BLaER1 treated with 17β-estradiol and CSF1 and Interleukin-3, amounts not matched to agents 10 nM and 100 nM (cell line): ENCODE measurements around the gene PRSS3.
"Not testable (repeated sequence)": the region's sequence is repeated elsewhere in the genome, so short reads cannot be mapped to it uniquely, and the experiment has no call there.

Experiments
- H3K27ac ChIP-seq, 11 experiments: shearing (Covaris generic); formaldehyde crosslinking; 2 replicates each; pipeline ENCODE4 v1.8.1; 2022
- H3K27me3 ChIP-seq, 11 experiments: shearing (Covaris generic); formaldehyde crosslinking; 2 replicates each; pipeline ENCODE4 v1.8.1; 2022
- H3K36me3 ChIP-seq, 11 experiments: shearing (Covaris generic); formaldehyde crosslinking; 2 replicates each; pipeline ENCODE4 v1.8.1; 2022
- H3K4me1 ChIP-seq, 10 experiments: shearing (Covaris generic); formaldehyde crosslinking; 2 replicates each; pipeline ENCODE4 v1.8.1; 2022
- H3K4me2 ChIP-seq, 11 experiments: shearing (Covaris generic); formaldehyde crosslinking; 2 replicates each; pipeline ENCODE4 v1.8.1; 2022
- H3K4me3 ChIP-seq, 10 experiments: shearing (Covaris generic); formaldehyde crosslinking; 2 replicates each; pipeline ENCODE4 v1.8.1; 2022
- H3K9ac ChIP-seq, 11 experiments: shearing (Covaris generic); formaldehyde crosslinking; 2 replicates each; pipeline ENCODE4 v1.8.1; 2022
- H3K9me3 ChIP-seq, 11 experiments: shearing (Covaris generic); formaldehyde crosslinking; replicated peaks in 1 of 11; 2 replicates each; pipeline ENCODE4 v1.8.1; 2022
- H4K20me1 ChIP-seq, 11 experiments: shearing (Covaris generic); formaldehyde crosslinking; 2 replicates each; pipeline ENCODE4 v1.8.1; 2022
- Cebpa-rat ChIP-seq, 11 experiments: shearing (Covaris generic); IDR thresholded peaks; 2 replicates each; pipeline ENCODE4 v1.8.1; 2022

Gene PRSS3

GRCh38 chr9:33762343-33762742 lies 33.0 kb upstream of the PRSS3 start:
- no peaks in the 10 kb centered on the region for H3K27me3 ChIP-seq
- H3K9ac ChIP-seq = no peak overlapping the region
- no peaks in the 10 kb centered on the region for H3K36me3 ChIP-seq
- H3K4me1 ChIP-seq = peaks cover 0 to 9% (median 0%) of the 10 kb centered on the region in 10 experiments; a peak in 3 of 20 replicates
- H3K9me3 ChIP-seq = 0 out of 22 replicates have a peak, but pooled peaks cover 0 to 2% (median 0%) of the 10 kb centered on the region in 11 experiments
- TF ChIP-seq Cebpa-rat (IDR thresholded peaks at IDR 0.05) = no peak
- no peak overlapping the region for H3K4me3 ChIP-seq
- no peak overlapping the region for H3K27ac ChIP-seq
- H3K4me2 ChIP-seq = no peak overlapping the region
- H4K20me1 ChIP-seq = no peaks in the 10 kb centered on the region

- not testable (repeated sequence) for H3K9ac ChIP-seq, H3K36me3 ChIP-seq, H3K4me1 ChIP-seq, H3K27me3 ChIP-seq, H3K4me3 ChIP-seq, H3K9me3 ChIP-seq, H3K4me2 ChIP-seq, H3K27ac ChIP-seq, H4K20me1 ChIP-seq
Observed at GRCh38 chr9:33763709-33764108, 31.7 kb upstream of the PRSS3 start.

GRCh38 chr9:33765411-33765810 lies 29.9 kb upstream of the PRSS3 start:
- Histone ChIP-seq H3K4me3 (no peak overlapping the region), H3K4me1 (no peaks in the 10 kb centered on the region), H3K9ac (no peak overlapping the region), H4K20me1 (no peaks in the 10 kb centered on the region), H3K9me3 (0 out of 22 replicates have a peak, but pooled peaks cover 0 to 2% (median 0%) of the 10 kb centered on the region in 11 experiments), H3K27ac (no peak overlapping the region), H3K36me3 (no peaks in the 10 kb centered on the region), H3K27me3 (no peaks in the 10 kb centered on the region), H3K4me2 (no peak overlapping the region)
- TF ChIP-seq Cebpa-rat (IDR thresholded peaks at IDR 0.05) = no peak

GRCh38 chr9:33770156-33770880 lies 25.0 kb upstream of the PRSS3 start:
- H3K27ac ChIP-seq, H3K9ac ChIP-seq, H4K20me1 ChIP-seq, H3K36me3 ChIP-seq, H3K4me2 ChIP-seq, H3K4me3 ChIP-seq, H3K27me3 ChIP-seq, H3K9me3 ChIP-seq, H3K4me1 ChIP-seq: not testable (repeated sequence)

GRCh38 chr9:33773135-33773534 lies 22.2 kb upstream of the PRSS3 start:
- H3K36me3 ChIP-seq, H3K27ac ChIP-seq, H3K9ac ChIP-seq, H4K20me1 ChIP-seq, H3K4me3 ChIP-seq, H3K9me3 ChIP-seq, H3K4me1 ChIP-seq, H3K4me2 ChIP-seq, H3K27me3 ChIP-seq: not testable (repeated sequence)

GRCh38 chr9:33774074-33774659 lies 21.2 kb upstream of the PRSS3 start:
- not testable (repeated sequence) for H3K27me3 ChIP-seq, H3K9ac ChIP-seq, H3K4me1 ChIP-seq, H3K36me3 ChIP-seq, H3K4me3 ChIP-seq, H4K20me1 ChIP-seq, H3K9me3 ChIP-seq, H3K27ac ChIP-seq, H3K4me2 ChIP-seq

- Histone ChIP-seq H3K27ac (no peak overlapping the region), H4K20me1 (no peaks in the 10 kb centered on the region), H3K9ac (no peak overlapping the region), H3K4me3 (no peak overlapping the region), H3K9me3 (no peaks in the 10 kb centered on the region), H3K4me2 (no peak overlapping the region), H3K27me3 (no peaks in the 10 kb centered on the region), H3K36me3 (no peaks in the 10 kb centered on the region), H3K4me1 (no peaks in the 10 kb centered on the region)
- no peak for TF ChIP-seq Cebpa-rat (IDR thresholded peaks at IDR 0.05)
Observed at GRCh38 chr9:33776578-33776977, 18.8 kb upstream of the PRSS3 start.

GRCh38 chr9:33778700-33779351 lies 16.5 kb upstream of the PRSS3 start:
- Histone ChIP-seq H3K4me2 (no peak overlapping the region), H3K36me3 (no peaks in the 10 kb centered on the region), H3K27ac (no peak overlapping the region)

GRCh38 chr9:33780276-33780675 lies 15.1 kb upstream of the PRSS3 start:
- Histone ChIP-seq H3K27ac (no peak overlapping the region), H4K20me1 (no peaks in the 10 kb centered on the region), H3K9ac (no peak overlapping the region), H3K4me2 (no peak overlapping the region), H3K27me3 (no peaks in the 10 kb centered on the region), H3K9me3 (no peaks in the 10 kb centered on the region), H3K4me1 (peaks cover 0 to 12% (median 10%) of the 10 kb centered on the region in 10 experiments; a peak in 14 of 20 replicates), H3K36me3 (no peaks in the 10 kb centered on the region), H3K4me3 (no peak overlapping the region)
- TF ChIP-seq Cebpa-rat (IDR thresholded peaks at IDR 0.05) = no peak

More at GRCh38 chr9:33778700-33779351, 16.5 kb upstream of the PRSS3 start:
- H3K4me1 ChIP-seq = peaks cover 0 to 12% (median 0%) of the 10 kb centered on the region in 10 experiments; a peak in 6 of 20 replicates
- no peak for TF ChIP-seq Cebpa-rat (IDR thresholded peaks at IDR 0.05)
- H3K4me3 ChIP-seq = no peak overlapping the region
- H3K9ac ChIP-seq = no peak overlapping the region
- H4K20me1 ChIP-seq = no peaks in the 10 kb centered on the region
- H3K9me3 ChIP-seq = no peaks in the 10 kb centered on the region
- no peaks in the 10 kb centered on the region for H3K27me3 ChIP-seq

- Histone ChIP-seq H3K36me3 (no peaks in the 10 kb centered on the region), H3K4me2 (no peak overlapping the region; a peak in 1 of 22 replicates), H3K27me3 (no peaks in the 10 kb centered on the region), H4K20me1 (no peaks in the 10 kb centered on the region), H3K4me3 (no peak overlapping the region), H3K4me1 (peaks cover 9 to 26% (median 23%) of the 10 kb centered on the region in 10 experiments; a peak in 19 of 20 replicates), H3K9ac (no peak overlapping the region), H3K27ac (no peak overlapping the region), H3K9me3 (no peaks in the 10 kb centered on the region)
- no peak for TF ChIP-seq Cebpa-rat (IDR thresholded peaks at IDR 0.05)
Observed at GRCh38 chr9:33781736-33782135, 13.6 kb upstream of the PRSS3 start.
